Heart right ventricle (tissue), 16 donors: ENCODE measurements around the gene SLC26A8. TPM values are rescaled to one million over a fixed set of nuclear protein-coding genes. Genes with fewer than 3 reads are reported as not detected.

ENCODE experiments used
- ATAC-seq, 8 donors: fragments of 200-7000 bp; cut with Tn5 transposase; one replicate each; pipeline ENCODE4 v1.9.1; 2020; ENCODE audit warnings: mild to moderate bottlenecking in 8 of 8, moderate library complexity in 8 of 8, moderate number of reproducible peaks in 1 of 8
- DNase-seq, 2 donors: peaks; one replicate each; pipeline ENCODE4 v3.0.0-alpha.2; 2020
- H3K27ac ChIP-seq, 10 donors: fragments of 200-600 bp; sonication (generic) in 2 of 10; one replicate each; pipeline versions ENCODE4 v1.5.0 to v1.8.0; 2020 to 2022; ENCODE audit warnings: mild to moderate bottlenecking in 3 of 10
- H3K27me3 ChIP-seq, 7 donors: fragments of 200-600 bp; one replicate each; pipeline ENCODE4 v1.8.0; 2021 to 2022; ENCODE audit warnings: mild to moderate bottlenecking in 2 of 7
- H3K36me3 ChIP-seq, 9 donors: fragments of 200-600 bp; sonication (generic) in 1 of 9; one replicate each; pipeline versions ENCODE4 v1.5.0 to v1.8.0; 2020 to 2022; ENCODE audit warnings: mild to moderate bottlenecking in 2 of 9
- H3K4me1 ChIP-seq, 9 donors: fragments of 200-600 bp; sonication (generic) in 1 of 9; one replicate each; pipeline versions ENCODE4 v1.5.0 to v1.8.0; 2020 to 2022; ENCODE audit warnings: mild to moderate bottlenecking in 4 of 9
- H3K4me3 ChIP-seq, 10 donors: fragments of 200-600 bp; sonication (generic) in 2 of 10; one replicate each; pipeline versions ENCODE4 v1.5.0 to v1.8.0; 2020 to 2022; ENCODE audit warnings: mild to moderate bottlenecking in 7 of 10, moderate library complexity in 2 of 10
- H3K9me3 ChIP-seq, 11 donors: fragments of 200-600 bp in 10 of 11; sonication (generic) in 2 of 11; one replicate each; pipeline versions ENCODE4 v1.5.0 to v1.8.0; 2013 to 2022; ENCODE audit warnings: mild to moderate bottlenecking in 2 of 11, control low read depth in 1 of 11, moderate library complexity in 1 of 11
- CTCF ChIP-seq, 9 donors: fragments of 200-600 bp; sonication (generic) in 2 of 9; IDR thresholded peaks; one replicate each; pipeline versions ENCODE4 v1.5.0 to v1.8.0; 2021 to 2022; ENCODE audit warnings: antibody characterized with exemption in 9 of 9, mild to moderate bottlenecking in 5 of 9, moderate library complexity in 1 of 9
- WGBS, 2 donors: extraction: QIAGEN DNeasy Blood & Tissue Kit; methylation state at CpG; one replicate each; pipeline ENCODE4 v1.1.7; 2013; ENCODE audit warnings: inconsistent platforms in 1 of 2; 5-methylcytosine and 5-hydroxymethylcytosine counted together
- intact Hi-C, 10 donors: fragments of 100-400 bp; cut with DNase I; formaldehyde crosslinking; loops; one replicate each; pipeline versions ENCODE4 v1.11.1 to v1.14.2; 2022
- polyA plus RNA-seq, 2 donors: library from polyadenylated mRNA; stranded (reverse); fragments of 200-250 nt; gene quantifications; one replicate each; pipeline ENCODE4 v1.2.3, GENCODE V29; 2013
- total RNA-seq, 10 donors: library from RNA; stranded (reverse); fragmentation: NEBNext Ultra II Directional in 3 of 10; extraction: Animal tissue kit (Norgen Biotek cat#: 25700) in 3 of 10; gene quantifications; one replicate each; pipeline versions ENCODE4 v1.2.1 to v1.2.4, GENCODE V29; 2021 to 2023
- donor health status: Arrhythmogenic right ventricular cardiomyopathy.
- donor health status: ischemic (EF 13 %, LVEDD 7.1; RV severe dilation, severe dysfunction).
- donor health status: healthy with polysubstance abuse.
- donor health status: DM: no; HTN: yes; CAD: no.
- donor health status: DM: no; HTN: no; CAD: no.
- donor health status: ischemic (EF 25% LVEDD 6.9; RV normal size, moderate dysfunction).
- donor health status: ischemic (EF 25% LVEDD 5.7; RV mildly dilated, moderate dysfunction).
- donor health status: healthy.
- donor health status: DM: yes; HTN: yes; CAD: no.
- donor health status: Ischemic cardiomyopathy.
- donor health status: ischemic (EF 35%, LVEDD 5.7; RV mildly dilated, moderate dysfunction).
- donor health status: nonischemic (EF 11% LVEDD 7.7; RV severe dilation, severe dysfunction).
- donor health status: DM: yes; HTN: yes; CAD: no.
- donor health status: PGD.
- donor health status: ischemic (EF 29% LVEDD 5.4; RV normal size, mild dysfunction).
- donor health status: nonischemic (EF 23%, LVEDD 6.1; RV moderate dilation, normal function).

SLC26A8 gene
- total and polyA plus RNA-seq, 12 donors = 0.03 to 0.11 (median 0.10) TPM; not detected in 6

GRCh38 chr6:35898003-35898402 is 126.4 kb downstream of the SLC26A8 start:
- 97 to 100% methylated on average over 2 of the region's 2 CpGs for WGBS, 2 donors

GRCh38 chr6:35897486-35897885 is 127.0 kb downstream of the SLC26A8 start:
- WGBS, 2 donors = 97 to 100% methylated on average over 4 of the region's 4 CpGs
- Histone ChIP-seq H3K36me3 (peaks cover 0 to 19% (median 0%) of the 10 kb centered on the region in 9 donors), H3K9me3 (no peaks in the 10 kb centered on the region), H3K4me3 (no peak overlapping the region), H3K27ac (no peak overlapping the region), H3K27me3 (no peaks in the 10 kb centered on the region), H3K4me1 (peaks cover 0 to 4% (median 0%) of the 10 kb centered on the region in 9 donors)
- intact Hi-C loops = no loop called here
- TF ChIP-seq CTCF (IDR thresholded peaks at IDR 0.05) = no peak
- no peak for ATAC-seq
- DNase-seq = no peak

More at GRCh38 chr6:35898003-35898402, 126.4 kb downstream of the SLC26A8 start:
- intact Hi-C loops = no loop called here
- Histone ChIP-seq H3K27me3 (no peaks in the 10 kb centered on the region), H3K27ac (no peak overlapping the region), H3K9me3 (no peaks in the 10 kb centered on the region), H3K36me3 (peaks cover 0 to 25% (median 0%) of the 10 kb centered on the region in 9 donors), H3K4me3 (no peak overlapping the region), H3K4me1 (peaks cover 0 to 4% (median 0%) of the 10 kb centered on the region in 9 donors)
- no peak for DNase-seq
- TF ChIP-seq CTCF (IDR thresholded peaks at IDR 0.05) = no peak
- no peak for ATAC-seq

- no peak for ATAC-seq
- WGBS, 2 donors = 95 to 98% methylated on average over 3 of the region's 3 CpGs
- no peak for TF ChIP-seq CTCF (IDR thresholded peaks at IDR 0.05)
Measured at GRCh38 chr6:35897036-35897435, 127.4 kb downstream of the SLC26A8 start.

GRCh38 chr6:35896228-35896627 is 128.2 kb downstream of the SLC26A8 start:
- H3K4me1 ChIP-seq = peaks cover 0 to 4% (median 0%) of the 10 kb centered on the region in 9 donors
- WGBS, 2 donors = 97 to 100% methylated on average over 1 of the region's 1 CpG
- intact Hi-C loops = no loop called here
- peaks cover 0 to 20% (median 0%) of the 10 kb centered on the region in 9 donors for H3K36me3 ChIP-seq
- no peak for ATAC-seq
- H3K9me3 ChIP-seq = no peaks in the 10 kb centered on the region
- no peak for TF ChIP-seq CTCF (IDR thresholded peaks at IDR 0.05)
- H3K27me3 ChIP-seq = no peaks in the 10 kb centered on the region
- H3K27ac ChIP-seq = no peak overlapping the region
- H3K4me3 ChIP-seq = no peak overlapping the region
- DNase-seq = no peak

More at GRCh38 chr6:35897036-35897435, 127.4 kb downstream of the SLC26A8 start:
- intact Hi-C loops = no loop called here
- Histone ChIP-seq H3K9me3 (no peaks in the 10 kb centered on the region), H3K4me3 (no peak overlapping the region), H3K36me3 (peaks cover 0 to 22% (median 0%) of the 10 kb centered on the region in 9 donors), H3K4me1 (peaks cover 0 to 4% (median 0%) of the 10 kb centered on the region in 9 donors), H3K27me3 (no peaks in the 10 kb centered on the region), H3K27ac (no peak overlapping the region)
- DNase-seq = no peak
